Stimulated activated CD4-positive, alpha-beta T cell treated with anti-CD3 and anti-CD28 coated beads, Interleukin-15, amount 100 ng/mL, for 1 hour (primary cell): Measurements from ENCODE around the gene CIAO2B.
"Not testable (repeated sequence)": the region's sequence is repeated elsewhere in the genome, so short reads cannot be mapped to it uniquely, and the experiment has no call there.

Experiments
- DNase-seq, 2 donors: peaks; one replicate each; pipeline ENCODE4 v3.0.0-alpha.2; 2020; ENCODE audit warnings: low read depth in 1 of 2, low spot score in 1 of 2

The CIAO2B gene

GRCh38 chr16:66934138-66934838, at the start of gene CIAO2B:
Gene CIAO2B, minus strand, starts transcription at chr16:66934402. Its CDS starts 38 bp downstream, at chr16:66934364.
- DNase-seq: peak; percentile 75 to 86

GRCh38 chr16:66983033-66983432, 48.8 kb upstream of the CIAO2B start:
- DNase-seq: no peak

- DNase-seq: no peak
These were observed 45.0 kb upstream of the CIAO2B start for GRCh38 chr16:66979011-66979717.

GRCh38 chr16:66977341-66978113, 43.3 kb upstream of the CIAO2B start:
- peak; percentile 79 to 86 for DNase-seq

- no peak for DNase-seq
These were observed 42.5 kb upstream of the CIAO2B start for GRCh38 chr16:66976746-66977145.

- DNase-seq: no peak
These were observed 41.2 kb upstream of the CIAO2B start for GRCh38 chr16:66975302-66975893.

GRCh38 chr16:66974932-66975246, 40.7 kb upstream of the CIAO2B start:
- peak in 1 of 2 donors; percentile 12 for DNase-seq

GRCh38 chr16:66974156-66974931, 40.1 kb upstream of the CIAO2B start:
- not testable (repeated sequence) for DNase-seq

- no peak for DNase-seq
These were observed 39.5 kb upstream of the CIAO2B start for GRCh38 chr16:66973716-66974115.

- DNase-seq: no peak
These were observed 38.8 kb upstream of the CIAO2B start for GRCh38 chr16:66972983-66973382.

- DNase-seq: no peak
These were observed 36.8 kb upstream of the CIAO2B start for GRCh38 chr16:66970775-66971720.

GRCh38 chr16:66968847-66969246, 34.6 kb upstream of the CIAO2B start:
- DNase-seq: no peak

- DNase-seq: no peak
These were observed 29.8 kb upstream of the CIAO2B start for GRCh38 chr16:66964049-66964448.

GRCh38 chr16:66961914-66962313, 27.7 kb upstream of the CIAO2B start:
- no peak for DNase-seq

GRCh38 chr16:66961065-66961744, 27.0 kb upstream of the CIAO2B start, which contains the start of gene CES3:
Gene CES3, plus strand, starts transcription at chr16:66961266. Its CDS starts 42 bp downstream, at chr16:66961308.
- DNase-seq: peak; percentile 24 to 46

- no peak for DNase-seq
These were observed 26.1 kb upstream of the CIAO2B start for GRCh38 chr16:66960270-66960669.

- DNase-seq: no peak
These were observed 25.5 kb upstream of the CIAO2B start for GRCh38 chr16:66959704-66960161.

- no peak for DNase-seq
These were observed 24.9 kb upstream of the CIAO2B start for GRCh38 chr16:66958857-66959703.
